Caco-2 (cell line): ENCODE results near the gene METTL16. TPM values are rescaled to one million over a fixed set of nuclear protein-coding genes. Genes with fewer than 3 reads are reported as not detected.

Experiments used
- BruUV-seq: library from RNA; stranded (reverse); fragments of 400-500 nt; replicated peaks from 2 replicates; lab custom pipeline; 2021; lab: Mats Ljungman, UMichigan
- CTCF ChIA-PET: fragments of 300-600 bp; sonication (Branson Sonifier 250); formaldehyde crosslinking; loops from one replicate; lab custom pipeline; 2022; ENCODE audit warnings: antibody characterized with exemption; lab: Charles Lee
- POLR2A ChIA-PET: fragments of 300-600 bp; sonication (Branson Sonifier 250); formaldehyde crosslinking; loops from one replicate; lab custom pipeline; 2022; ENCODE audit warnings: antibody characterized with exemption; lab: Charles Lee
- DNase-seq, 2 experiments: peaks; one replicate each; pipeline versions ENCODE4 v3.0.0 to v3.0.0-alpha.2; 2020 to 2022
- H3K27me3 ChIP-seq: replicated peaks from 2 replicates; pipeline ENCODE4 v1.6.0; 2011; ENCODE audit warnings: low read length; ENCODE audit not compliant: control insufficient read depth, insufficient read depth
- H3K36me3 ChIP-seq: 2 replicates; pipeline ENCODE4 v1.5.1; 2011; ENCODE audit warnings: low read length; ENCODE audit not compliant: control insufficient read depth, insufficient read depth
- H3K4me1 ChIP-seq: fragments of 250-450 bp; sonication (Bioruptor Pico); 2 replicates; pipeline ENCODE4 v1.5.1; 2020; ENCODE audit warnings: mild to moderate bottlenecking
- H3K4me3 ChIP-seq: 2 replicates; pipeline ENCODE4 v1.5.1; 2011; ENCODE audit warnings: low read depth, mild to moderate bottlenecking, control low read depth, low read length
- H3K9me3 ChIP-seq: fragments of 250-450 bp; sonication (Bioruptor Pico); 2 replicates; pipeline ENCODE4 v1.5.1; 2020; ENCODE audit warnings: mild to moderate bottlenecking, moderate library complexity
- H3K27ac Mint-ChIP-seq: one replicate; pipeline ENCODE4 v1.8.0; 2022; ENCODE audit warnings: mixed read lengths; ENCODE audit not compliant: unreplicated experiment
- H3K27me3 Mint-ChIP-seq: one replicate; pipeline ENCODE4 v1.8.0; 2022; ENCODE audit warnings: mixed read lengths; ENCODE audit not compliant: insufficient read depth, unreplicated experiment
- H3K36me3 Mint-ChIP-seq: one replicate; pipeline ENCODE4 v1.8.0; 2022; ENCODE audit warnings: mild to moderate bottlenecking, mixed read lengths; ENCODE audit not compliant: insufficient read depth, unreplicated experiment
- H3K4me1 Mint-ChIP-seq: one replicate; pipeline ENCODE4 v1.8.0; 2022; ENCODE audit warnings: low read depth, mixed read lengths; ENCODE audit not compliant: unreplicated experiment
- H3K4me3 Mint-ChIP-seq: one replicate; pipeline ENCODE4 v1.8.0; 2022; ENCODE audit warnings: mild to moderate bottlenecking, moderate library complexity, mixed read lengths; ENCODE audit not compliant: unreplicated experiment
- H3K9me3 Mint-ChIP-seq: one replicate; pipeline ENCODE4 v1.8.0; 2022; ENCODE audit warnings: mixed read lengths; ENCODE audit not compliant: unreplicated experiment
- CTCF ChIP-seq, 2 experiments: fragments of 200-600 bp in 1 of 2; IDR thresholded peaks; 1 replicate in 1 of 2; 2 replicates in 1 of 2; pipeline versions ENCODE4 v1.5.1 to v1.8.0; 2011 to 2022; ENCODE audit warnings: antibody characterized with exemption in 1 of 2, control low read depth in 1 of 2, inconsistent platforms in 1 of 2, low read depth in 1 of 2, low read length in 1 of 2, mild to moderate bottlenecking in 1 of 2, moderate library complexity in 1 of 2; ENCODE audit not compliant: insufficient read depth in 1 of 2, severe bottlenecking in 1 of 2, unreplicated experiment in 1 of 2
- intact Hi-C: fragments of 100-400 bp; cut with micrococcal nuclease; formaldehyde crosslinking; loops from one replicate; pipeline ENCODE4 v1.10.0; 2022; ENCODE audit not compliant: unreplicated experiment
- total RNA-seq: library from RNA; stranded (reverse); gene quantifications from 2 replicates; pipeline ENCODE4 v1.2.3, GENCODE V29; 2022

The METTL16 gene
- total RNA-seq, 1 experiment from 2014 or later, result 50.4 TPM

- DNase-seq, result no peak
- H3K4me1 ChIP-seq, result peaks cover 17% of the 10 kb centered on the region; the same call in 1 of the 2 replicates
- intact Hi-C loops, result no loop called here
- Mint-ChIP-seq H3K36me3 (peaks cover 45% of the 10 kb centered on the region), H3K27ac (peak overlapping the region; percentile 6), H3K9me3 (no peaks in the 10 kb centered on the region), H3K27me3 (no peaks in the 10 kb centered on the region), H3K4me3 (no peak overlapping the region), H3K4me1 (peaks cover 9% of the 10 kb centered on the region)
- peaks cover 4% of the 10 kb centered on the region for H3K36me3 ChIP-seq
- CTCF ChIA-PET, result no interaction called here
- no TSS peak for BruUV-seq
- TF ChIP-seq CTCF (IDR thresholded peaks at IDR 0.05; ENCODE audit: insufficient read depth in 1 of 2, low read depth in 1 of 2, low read length in 1 of 2, severe bottlenecking in 1 of 2, unreplicated experiment in 1 of 2), result no peak
- POLR2A ChIA-PET, result no interaction called here
- no peaks in the 10 kb centered on the region for H3K9me3 ChIP-seq
- H3K4me3 ChIP-seq, result no peak overlapping the region
- H3K27me3 ChIP-seq, result no peaks in the 10 kb centered on the region
Measured at GRCh38 chr17:2410951-2411350, 100.7 kb downstream of the METTL16 start.

GRCh38 chr17:2406903-2407790, 104.5 kb downstream of the METTL16 start:
- intact Hi-C loops, result no loop called here
- Mint-ChIP-seq H3K9me3 (no peaks in the 10 kb centered on the region), H3K27ac (peak overlapping the region; percentile 66), H3K36me3 (peaks cover 35% of the 10 kb centered on the region), H3K4me1 (peaks cover 13% of the 10 kb centered on the region), H3K4me3 (peak overlapping the region; percentile 34), H3K27me3 (no peaks in the 10 kb centered on the region)
- POLR2A ChIA-PET, result interaction anchor here (1.1 to 1.5 kb wide), 2 partner anchors 8 to 14 kb away, joined by 5 to 6 read pairs; no protein-coding TSS in a partner anchor
- Histone ChIP-seq H3K4me1 (peaks cover 17% of the 10 kb centered on the region; the same call in 1 of the 2 replicates), H3K27me3 (no peaks in the 10 kb centered on the region), H3K9me3 (no peaks in the 10 kb centered on the region), H3K36me3 (no peaks in the 10 kb centered on the region; the same call in 1 of the 2 replicates), H3K4me3 (no peak overlapping the region)
- DNase-seq, result peak; percentile 40 to 76
- no TSS peak for BruUV-seq
- no peak for TF ChIP-seq CTCF (IDR thresholded peaks at IDR 0.05; ENCODE audit: insufficient read depth in 1 of 2, low read depth in 1 of 2, low read length in 1 of 2, severe bottlenecking in 1 of 2, unreplicated experiment in 1 of 2)
- CTCF ChIA-PET, result interaction anchor here (0.5 to 1.5 kb wide), 5 partner anchors 9 to 318 kb away, joined by 3 to 11 read pairs (median 4); no protein-coding TSS in a partner anchor

GRCh38 chr17:2406271-2406902, 105.3 kb downstream of the METTL16 start:
- Mint-ChIP-seq H3K36me3 (peaks cover 41% of the 10 kb centered on the region), H3K4me1 (peaks cover 13% of the 10 kb centered on the region), H3K27me3 (no peaks in the 10 kb centered on the region), H3K9me3 (no peaks in the 10 kb centered on the region), H3K4me3 (peak overlapping the region; percentile 34), H3K27ac (peak overlapping the region; percentile 66)
- H3K36me3 ChIP-seq, result no peaks in the 10 kb centered on the region
- POLR2A ChIA-PET, result interaction anchor here (1.5 kb wide), 1 partner anchor 14 kb away, joined by 6 read pairs; no protein-coding TSS in a partner anchor
- H3K4me1 ChIP-seq, result peaks cover 17% of the 10 kb centered on the region; the same call in 1 of the 2 replicates
- no peak for DNase-seq
- no peaks in the 10 kb centered on the region for H3K9me3 ChIP-seq
- BruUV-seq, result no TSS peak
- CTCF ChIA-PET, result interaction anchor here (0.6 to 1.5 kb wide), 5 partner anchors 10 to 318 kb away, joined by 3 to 11 read pairs (median 4); no protein-coding TSS in a partner anchor
- H3K4me3 ChIP-seq, result no peak overlapping the region
- intact Hi-C loops, result no loop called here
- no peaks in the 10 kb centered on the region for H3K27me3 ChIP-seq
- no peak for TF ChIP-seq CTCF (IDR thresholded peaks at IDR 0.05; ENCODE audit: insufficient read depth in 1 of 2, low read depth in 1 of 2, low read length in 1 of 2, severe bottlenecking in 1 of 2, unreplicated experiment in 1 of 2)
